GM18870 (cell line): ENCODE measurements around the gene PCDHA2.
"Not testable (repeated sequence)": the region's sequence is repeated elsewhere in the genome, so short reads cannot be mapped to it uniquely, and the experiment has no call there.

Experiments used
- ATAC-seq: cut with Tn5 transposase; IDR thresholded peaks from one replicate; pipeline ENCODE4 v1.9.1; 2021; ENCODE audit warnings: moderate library complexity; ENCODE audit not compliant: unreplicated experiment

Gene PCDHA2

DNA sequence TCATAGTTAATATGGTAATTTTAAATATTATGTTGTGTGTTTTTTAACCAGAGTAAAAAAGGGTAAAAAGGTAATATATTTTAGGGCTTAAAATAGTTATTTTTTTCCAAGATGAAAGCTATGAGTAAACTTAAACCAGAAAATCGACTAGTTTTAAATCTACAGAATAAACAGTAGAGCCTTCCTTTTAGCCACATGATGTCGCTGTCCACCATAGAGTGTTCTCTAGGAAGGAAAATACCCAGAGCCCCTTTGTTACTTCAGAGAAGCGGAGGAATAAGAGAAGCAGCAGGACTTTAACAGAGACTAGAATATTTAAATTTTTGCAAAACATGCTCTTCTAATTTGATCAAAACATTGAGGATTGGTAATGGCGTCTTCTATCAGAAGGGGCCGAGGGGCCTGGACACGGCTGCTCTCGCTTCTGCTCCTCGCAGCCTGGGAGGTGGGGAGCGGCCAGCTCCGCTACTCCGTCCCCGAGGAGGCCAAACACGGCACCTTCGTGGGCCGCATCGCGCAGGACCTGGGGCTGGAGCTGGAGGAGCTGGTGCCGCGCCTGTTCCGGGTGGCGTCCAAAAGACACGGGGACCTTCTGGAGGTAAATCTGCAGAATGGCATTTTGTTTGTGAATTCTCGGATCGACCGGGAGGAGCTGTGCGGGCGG is at the start of gene PCDHA2:
TSS of gene PCDHA2 (plus strand) at position 258 of the 664 bp plus-strand sequence.
- ATAC-seq, result no peak

DNA sequence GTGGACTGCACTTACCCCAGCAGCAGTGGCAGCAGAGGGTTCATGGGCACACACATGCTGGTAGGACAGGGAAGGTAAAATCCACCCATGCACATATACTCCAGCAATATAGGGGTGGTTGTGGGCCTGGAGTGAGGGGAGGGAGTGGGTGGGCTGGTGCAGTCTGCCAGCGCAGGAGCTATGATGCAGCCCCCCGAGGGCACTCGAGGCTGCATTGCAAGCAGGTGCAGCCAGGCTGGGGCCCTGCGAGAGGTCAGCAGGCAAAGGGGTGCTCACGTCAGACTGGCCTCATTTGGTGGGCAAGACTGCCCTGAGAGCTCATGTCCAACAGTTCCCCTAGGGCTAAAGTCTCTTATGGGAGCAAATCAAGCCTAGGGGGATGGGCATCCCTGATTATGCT is 41.1 kb upstream of the PCDHA2 start:
- ATAC-seq, result no peak

DNA sequence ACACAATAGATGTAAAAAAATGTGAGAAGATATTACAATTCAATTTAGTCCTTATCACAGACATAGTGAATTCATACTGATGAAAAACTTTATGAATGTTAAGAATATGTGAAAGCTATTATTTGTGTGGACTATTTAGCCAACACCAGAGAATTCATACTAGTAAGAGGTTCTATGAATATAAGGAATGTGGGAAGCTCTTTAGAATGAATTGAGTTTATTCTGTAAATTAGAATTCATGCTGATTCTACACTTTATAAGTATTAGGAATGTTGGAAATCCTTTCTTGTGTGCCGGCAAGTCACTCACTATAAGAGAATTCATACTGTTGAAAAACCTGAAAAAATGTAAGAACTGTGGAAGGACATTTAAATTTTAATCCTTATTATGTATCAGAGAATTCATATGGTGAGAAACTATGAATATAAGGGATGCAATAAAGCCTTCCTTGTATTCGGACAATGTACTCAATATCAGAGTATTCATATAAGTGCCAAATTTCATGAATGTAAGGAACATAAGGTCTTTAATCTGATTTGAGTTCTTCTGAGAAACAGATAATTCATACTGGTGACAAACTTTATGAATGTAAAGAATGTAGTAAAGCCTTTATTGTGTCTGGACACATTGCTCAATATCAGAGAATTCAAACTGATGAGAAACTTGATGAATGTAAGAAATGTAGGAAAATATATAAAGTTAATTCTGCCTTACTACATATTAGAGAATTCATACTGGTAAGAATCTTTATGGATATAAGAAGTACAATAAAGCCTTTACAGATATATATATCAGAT is 30.3 kb upstream of the PCDHA2 start:
- no peak for ATAC-seq

DNA sequence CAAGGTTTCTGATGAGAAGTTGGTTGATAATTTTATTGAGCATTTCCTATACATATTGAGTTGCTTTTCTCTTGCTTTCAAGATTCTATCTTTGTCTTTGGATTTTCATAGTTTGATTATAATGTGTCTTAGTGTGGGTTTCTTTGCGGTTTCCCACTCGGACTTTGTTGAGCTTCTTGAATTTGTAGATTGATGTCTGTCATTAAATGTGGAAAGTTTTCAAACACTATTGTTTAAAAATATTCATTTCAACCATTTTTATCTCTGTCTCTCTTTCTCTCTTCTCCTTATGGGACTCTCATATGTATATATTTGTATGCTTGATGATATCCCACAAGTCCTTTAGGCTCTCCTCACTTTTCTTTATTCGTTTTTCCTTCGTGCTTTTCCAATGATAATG is 27.2 kb upstream of the PCDHA2 start:
- no peak for ATAC-seq

DNA sequence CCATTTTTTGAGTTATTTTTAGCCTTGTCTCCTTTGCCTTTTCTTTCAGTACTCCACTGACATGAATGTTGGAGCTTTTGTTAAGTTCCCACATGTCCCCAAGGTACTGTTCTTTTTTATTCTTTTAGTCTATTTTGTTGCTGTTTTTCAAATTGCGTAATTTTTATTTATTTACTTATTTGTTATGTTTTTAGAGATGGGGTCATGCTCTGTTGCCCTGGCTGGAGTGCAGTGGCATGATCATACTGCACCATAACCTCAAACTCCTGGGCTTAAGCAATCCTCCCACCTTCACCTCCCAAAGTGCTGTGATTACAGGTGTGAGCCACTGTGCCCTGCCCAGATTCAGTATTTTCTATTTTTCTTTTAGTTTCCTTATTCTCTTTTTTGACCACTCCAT is 14.1 kb upstream of the PCDHA2 start:
- ATAC-seq, result no peak

DNA sequence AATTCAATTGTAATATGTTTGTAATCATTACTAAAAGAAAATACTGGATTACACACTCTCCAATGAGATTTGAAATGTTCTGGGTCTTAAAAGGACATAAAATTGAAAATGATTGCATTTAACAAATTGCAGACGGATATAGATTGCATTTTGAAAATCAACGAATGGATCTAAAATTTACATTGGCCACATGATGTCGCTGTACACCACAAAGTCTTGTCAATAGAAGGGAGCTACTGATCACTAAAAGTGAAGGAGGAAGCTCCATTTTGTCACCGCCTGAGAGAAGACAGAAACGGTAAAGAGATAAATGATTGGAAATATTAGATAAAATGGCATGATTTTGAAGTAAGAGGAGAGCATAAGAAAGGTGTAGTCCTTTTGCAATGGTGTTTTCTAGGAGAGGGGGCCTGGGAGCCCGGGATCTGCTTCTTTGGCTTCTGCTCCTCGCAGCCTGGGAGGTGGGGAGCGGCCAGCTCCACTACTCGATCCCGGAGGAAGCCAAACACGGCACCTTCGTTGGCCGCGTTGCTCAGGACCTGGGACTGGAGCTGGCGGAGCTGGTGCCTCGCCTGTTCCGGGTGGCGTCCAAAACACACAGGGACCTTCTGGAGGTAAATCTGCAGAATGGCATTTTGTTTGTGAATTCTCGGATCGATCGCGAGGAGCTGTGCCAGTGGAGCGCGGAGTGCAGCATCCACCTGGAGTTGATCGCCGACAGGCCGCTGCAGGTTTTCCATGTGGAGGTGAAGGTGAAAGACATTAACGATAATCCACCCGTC is 8.6 kb upstream of the PCDHA2 start, which contains the start of gene PCDHA1:
TSS of gene PCDHA1 (plus strand) at position 236 of the 782 bp plus-strand sequence.
- ATAC-seq, result no peak

DNA sequence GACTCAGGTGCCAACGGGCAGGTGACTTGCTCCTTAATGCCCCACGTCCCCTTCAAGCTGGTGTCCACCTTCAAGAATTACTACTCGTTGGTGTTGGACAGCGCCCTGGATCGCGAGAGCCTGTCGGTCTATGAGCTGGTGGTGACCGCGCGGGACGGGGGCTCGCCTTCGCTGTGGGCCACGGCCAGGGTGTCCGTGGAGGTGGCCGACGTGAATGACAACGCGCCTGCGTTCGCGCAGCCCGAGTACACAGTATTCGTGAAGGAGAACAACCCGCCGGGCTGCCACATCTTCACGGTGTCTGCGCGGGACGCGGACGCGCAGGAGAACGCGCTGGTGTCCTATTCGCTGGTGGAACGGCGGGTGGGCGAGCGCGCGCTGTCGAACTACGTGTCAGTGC is 7.2 kb upstream of the PCDHA2 start:
- not testable (repeated sequence) for ATAC-seq

DNA sequence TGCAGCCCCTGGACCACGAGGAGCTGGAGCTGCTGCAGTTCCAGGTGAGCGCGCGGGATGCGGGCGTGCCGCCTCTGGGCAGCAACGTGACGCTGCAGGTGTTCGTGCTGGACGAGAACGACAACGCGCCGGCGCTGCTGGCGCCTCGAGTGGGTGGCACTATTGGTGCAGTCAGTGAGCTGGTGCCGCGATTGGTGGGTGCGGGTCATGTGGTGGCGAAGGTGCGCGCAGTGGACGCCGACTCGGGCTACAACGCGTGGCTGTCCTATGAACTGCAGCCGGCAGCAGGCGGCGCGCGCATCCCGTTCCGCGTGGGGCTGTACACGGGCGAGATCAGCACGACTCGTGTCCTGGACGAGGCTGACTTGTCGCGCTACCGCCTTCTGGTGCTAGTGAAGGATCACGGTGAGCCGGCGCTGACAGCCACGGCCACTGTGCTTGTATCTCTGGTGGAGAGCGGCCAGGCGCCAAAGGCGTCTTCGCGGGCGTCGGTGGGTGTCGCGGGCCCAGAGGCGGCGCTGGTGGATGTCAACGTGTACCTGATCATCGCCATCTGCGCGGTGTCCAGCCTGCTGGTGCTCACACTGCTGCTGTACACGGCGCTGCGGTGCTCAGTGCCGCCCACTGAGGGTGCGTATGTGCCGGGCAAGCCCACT is 6.7 kb upstream of the PCDHA2 start:
- not testable (repeated sequence) for ATAC-seq

DNA sequence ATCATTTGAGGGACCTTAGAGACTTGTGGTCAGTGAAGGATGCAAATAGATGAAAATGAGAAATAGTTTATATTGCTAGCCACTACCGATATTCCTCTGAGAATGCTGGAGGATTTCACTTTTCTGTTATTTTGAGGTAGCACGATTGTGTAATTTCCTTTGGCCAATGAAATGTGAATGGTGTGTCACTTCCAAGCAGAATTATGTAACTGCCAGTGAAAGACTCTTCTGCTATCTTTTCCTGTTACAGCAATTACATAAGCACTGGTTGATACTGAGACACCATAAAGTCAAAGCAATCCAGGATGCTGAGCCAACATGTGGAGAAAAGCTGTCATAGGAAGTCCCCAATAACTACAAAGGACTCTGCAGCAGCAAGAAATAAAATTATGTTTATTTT is 3.6 kb upstream of the PCDHA2 start:
- no peak for ATAC-seq

DNA sequence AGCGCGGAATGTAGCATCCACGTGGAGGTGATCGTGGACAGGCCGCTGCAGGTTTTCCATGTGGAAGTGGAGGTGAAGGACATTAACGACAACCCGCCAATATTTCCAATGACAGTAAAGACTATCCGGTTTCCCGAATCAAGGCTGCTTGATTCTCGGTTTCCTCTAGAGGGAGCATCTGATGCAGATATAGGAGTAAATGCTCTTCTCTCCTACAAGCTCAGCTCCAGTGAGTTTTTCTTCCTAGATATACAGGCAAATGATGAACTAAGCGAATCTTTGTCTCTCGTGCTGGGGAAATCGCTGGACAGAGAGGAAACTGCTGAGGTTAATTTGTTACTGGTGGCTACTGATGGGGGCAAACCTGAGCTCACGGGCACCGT is 598 bp downstream of the PCDHA2 start:
- ATAC-seq, result no peak

DNA sequence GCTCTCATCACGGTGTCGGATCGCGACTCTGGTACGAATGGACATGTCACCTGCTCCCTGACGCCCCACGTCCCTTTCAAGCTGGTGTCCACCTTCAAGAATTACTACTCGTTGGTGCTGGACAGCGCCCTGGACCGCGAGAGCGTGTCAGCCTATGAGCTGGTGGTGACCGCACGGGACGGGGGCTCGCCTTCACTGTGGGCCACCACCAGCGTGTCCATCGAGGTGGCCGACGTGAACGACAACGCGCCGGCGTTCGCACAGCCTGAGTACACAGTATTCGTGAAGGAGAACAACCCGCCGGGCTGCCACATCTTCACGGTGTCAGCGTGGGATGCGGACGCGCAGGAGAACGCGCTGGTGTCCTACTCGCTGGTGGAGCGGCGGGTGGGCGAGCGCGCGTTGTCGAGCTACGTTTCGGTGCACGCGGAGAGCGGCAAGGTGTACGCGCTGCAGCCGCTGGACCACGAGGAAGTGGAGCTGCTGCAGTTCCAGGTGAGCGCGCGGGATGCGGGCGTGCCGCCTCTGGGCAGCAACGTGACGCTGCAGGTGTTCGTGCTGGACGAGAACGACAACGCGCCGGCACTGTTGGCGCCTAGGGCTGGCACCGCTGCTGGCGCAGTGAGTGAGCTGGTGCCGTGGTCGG is 1.5 kb downstream of the PCDHA2 start:
- not testable (repeated sequence) for ATAC-seq

DNA sequence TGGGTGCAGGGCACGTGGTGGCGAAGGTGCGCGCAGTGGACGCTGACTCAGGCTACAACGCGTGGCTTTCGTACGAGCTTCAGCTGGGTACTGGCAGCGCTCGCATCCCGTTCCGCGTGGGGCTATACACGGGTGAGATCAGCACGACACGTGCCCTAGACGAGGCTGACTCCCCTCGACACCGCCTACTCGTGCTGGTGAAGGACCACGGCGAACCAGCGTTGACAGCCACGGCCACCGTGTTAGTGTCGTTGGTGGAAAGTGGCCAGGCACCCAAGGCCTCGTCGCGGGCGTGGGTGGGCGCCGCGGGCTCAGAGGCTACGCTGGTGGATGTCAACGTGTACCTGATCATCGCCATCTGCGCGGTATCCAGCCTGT is 2.1 kb downstream of the PCDHA2 start:
- ATAC-seq, result no peak

DNA sequence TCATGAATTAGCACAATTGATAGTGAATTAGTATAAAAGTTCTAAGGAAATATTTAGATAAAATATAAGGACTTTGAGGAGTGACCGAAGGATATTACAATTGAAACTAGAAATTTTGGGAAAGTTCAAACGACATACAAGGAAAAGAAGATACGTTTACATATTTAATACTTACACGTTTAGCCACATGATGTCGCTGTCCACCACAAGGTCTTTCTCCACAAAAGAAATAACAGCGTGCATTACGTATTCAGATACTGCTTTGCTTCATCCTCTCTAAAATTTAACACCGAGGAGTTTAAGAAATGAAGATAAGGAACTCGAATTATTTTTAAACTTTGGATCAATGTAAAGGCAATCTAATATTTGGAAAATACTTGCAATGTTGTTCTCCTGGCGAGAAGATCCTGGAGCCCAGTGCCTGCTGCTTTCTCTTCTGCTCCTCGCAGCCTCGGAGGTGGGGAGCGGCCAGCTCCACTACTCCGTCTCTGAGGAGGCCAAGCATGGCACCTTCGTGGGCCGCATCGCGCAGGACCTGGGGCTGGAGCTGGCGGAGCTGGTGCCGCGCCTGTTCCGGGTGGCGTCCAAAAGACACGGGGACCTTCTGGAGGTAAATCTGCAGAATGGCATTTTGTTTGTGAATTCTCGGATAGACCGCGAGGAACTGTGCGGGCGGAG is 6.3 kb downstream of the PCDHA2 start, which contains the start of gene PCDHA3:
TSS of gene PCDHA3 (plus strand) at position 242 of the 678 bp plus-strand sequence.
- ATAC-seq, result no peak

DNA sequence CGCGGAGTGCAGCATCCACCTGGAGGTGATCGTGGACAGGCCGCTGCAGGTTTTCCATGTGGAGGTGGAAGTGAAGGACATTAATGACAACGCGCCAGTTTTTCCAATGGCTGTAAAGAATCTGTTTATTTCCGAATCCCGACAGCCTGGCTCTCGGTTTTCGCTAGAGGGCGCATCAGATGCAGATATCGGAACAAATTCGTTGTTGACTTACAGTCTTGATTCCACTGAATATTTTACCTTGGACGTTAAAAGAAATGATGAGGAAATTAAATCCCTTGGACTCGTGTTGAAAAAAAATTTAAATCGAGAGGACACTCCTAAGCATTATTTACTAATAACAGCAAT is 6.8 kb downstream of the PCDHA2 start:
- ATAC-seq, result no peak

DNA sequence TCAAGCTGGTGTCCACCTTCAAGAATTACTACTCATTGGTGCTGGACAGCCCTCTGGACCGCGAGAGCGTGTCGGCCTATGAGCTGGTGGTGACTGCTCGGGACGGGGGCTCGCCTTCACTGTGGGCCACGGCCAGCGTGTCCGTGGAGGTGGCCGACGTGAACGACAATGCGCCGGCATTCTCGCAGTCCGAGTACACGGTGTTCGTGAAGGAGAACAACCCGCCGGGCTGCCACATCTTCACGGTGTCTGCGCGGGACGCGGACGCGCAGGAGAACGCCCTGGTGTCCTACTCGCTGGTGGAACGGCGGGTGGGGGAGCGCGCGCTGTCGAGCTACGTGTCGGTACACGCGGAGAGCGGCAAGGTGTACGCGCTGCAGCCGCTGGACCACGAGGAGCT is 7.7 kb downstream of the PCDHA2 start:
- not testable (repeated sequence) for ATAC-seq

DNA sequence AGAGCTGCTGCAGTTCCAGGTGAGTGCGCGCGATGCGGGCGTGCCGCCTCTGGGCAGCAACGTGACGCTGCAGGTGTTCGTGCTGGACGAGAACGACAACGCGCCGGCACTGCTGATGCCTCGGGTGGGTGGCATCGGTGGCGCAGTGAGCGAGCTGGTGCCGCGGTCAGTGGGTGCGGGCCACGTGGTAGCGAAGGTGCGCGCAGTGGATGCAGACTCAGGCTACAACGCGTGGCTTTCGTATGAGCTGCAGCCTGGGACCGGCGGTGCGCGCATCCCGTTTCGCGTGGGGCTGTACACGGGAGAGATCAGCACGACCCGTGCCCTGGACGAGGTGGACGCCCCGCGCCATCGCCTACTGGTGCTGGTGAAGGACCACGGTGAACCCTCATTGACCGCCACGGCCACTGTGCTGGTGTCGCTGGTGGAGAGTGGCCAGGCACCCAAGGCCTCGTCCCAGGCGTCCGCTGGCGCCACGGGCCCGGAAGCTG is 8.2 kb downstream of the PCDHA2 start:
- ATAC-seq, result no peak

DNA sequence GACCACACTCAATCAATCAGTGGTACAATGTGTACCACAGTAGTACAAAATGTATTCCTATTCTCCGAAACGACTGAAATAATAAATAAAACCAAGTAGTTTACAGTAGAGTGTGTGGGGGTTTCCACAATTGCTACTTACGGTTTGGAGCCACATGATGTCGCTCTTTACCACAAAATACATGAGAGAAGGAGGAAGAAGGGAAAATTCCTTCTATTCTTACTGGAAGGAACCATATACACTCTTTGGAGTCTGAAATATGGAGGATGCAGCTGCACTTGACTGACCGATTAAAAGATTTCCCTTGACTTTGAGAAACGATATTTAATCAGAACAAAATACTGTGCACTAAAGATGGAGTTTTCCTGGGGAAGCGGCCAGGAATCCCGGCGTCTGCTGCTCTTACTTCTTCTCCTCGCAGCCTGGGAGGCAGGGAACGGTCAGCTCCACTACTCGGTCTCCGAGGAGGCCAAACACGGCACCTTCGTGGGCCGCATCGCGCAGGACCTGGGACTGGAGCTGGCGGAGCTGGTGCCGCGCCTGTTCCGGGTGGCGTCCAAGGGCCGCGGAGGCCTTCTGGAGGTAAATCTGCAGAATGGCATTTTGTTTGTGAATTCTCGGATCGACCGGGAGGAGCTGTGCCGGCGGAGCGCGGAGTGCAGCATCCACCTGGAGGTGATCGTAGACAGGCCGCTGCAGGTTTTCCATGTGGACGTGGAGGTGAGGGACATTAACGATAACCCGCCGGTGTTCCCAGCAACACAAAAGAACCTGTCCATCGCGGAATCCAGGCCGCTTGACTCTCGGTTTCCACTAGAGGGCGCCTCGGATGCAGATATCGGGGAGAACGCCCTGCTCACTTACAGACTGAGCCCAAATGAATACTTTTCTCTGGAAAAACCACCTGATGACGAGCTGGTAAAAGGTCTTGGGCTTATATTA is 12.5 kb downstream of the PCDHA2 start, which contains the start of gene PCDHA4:
TSS of gene PCDHA4 (plus strand) at position 235 of the 942 bp plus-strand sequence.
- no peak for ATAC-seq

DNA sequence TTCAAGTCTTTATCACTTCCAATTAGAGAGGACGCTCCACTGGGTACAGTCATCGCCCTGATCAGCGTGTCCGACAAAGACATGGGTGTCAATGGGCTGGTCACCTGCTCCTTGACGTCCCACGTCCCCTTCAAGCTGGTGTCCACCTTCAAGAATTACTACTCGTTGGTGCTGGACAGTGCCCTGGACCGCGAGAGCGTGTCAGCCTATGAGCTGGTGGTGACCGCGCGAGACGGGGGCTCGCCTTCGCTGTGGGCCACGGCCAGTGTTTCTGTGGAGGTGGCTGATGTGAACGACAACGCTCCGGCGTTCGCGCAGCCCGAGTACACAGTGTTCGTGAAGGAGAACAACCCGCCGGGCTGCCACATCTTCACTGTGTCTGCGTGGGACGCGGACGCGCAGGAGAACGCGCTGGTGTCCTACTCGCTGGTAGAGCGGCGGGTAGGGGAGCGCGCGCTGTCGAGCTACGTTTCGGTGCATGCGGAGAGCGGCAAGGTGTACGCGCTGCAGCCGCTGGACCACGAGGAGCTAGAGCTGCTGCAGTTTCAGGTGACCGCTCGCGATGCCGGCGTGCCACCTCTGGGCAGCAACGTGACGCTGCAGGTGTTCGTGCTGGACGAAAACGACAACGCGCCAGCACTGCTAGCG is 13.7 kb downstream of the PCDHA2 start:
- ATAC-seq, result not testable (repeated sequence)
